HEK293 (cell line): ENCODE measurements around the gene FGFR4.

Source experiments
- CTCF ChIA-PET: fragments of 350-600 bp; formaldehyde crosslinking; extraction: SDS; loops from one replicate; lab custom pipeline; 2021; ENCODE audit warnings: antibody characterized with exemption; lab: Yijun Ruan, JAX
- POLR2A ChIA-PET: fragments of 300-600 bp; formaldehyde crosslinking; extraction: SDS; loops from one replicate; lab custom pipeline; 2020; ENCODE audit warnings: antibody characterized with exemption, inconsistent platforms; lab: Yijun Ruan, JAX
- H3K27ac ChIP-seq: fragments of 200-500 bp; sonication (Bioruptor generic); 2 replicates; pipeline ENCODE4 v1.5.1; 2014; ENCODE audit warnings: low read depth, low read length, control low read depth, inconsistent platforms; ENCODE audit errors: extremely low read depth
- H3K36me3 ChIP-seq, 2 experiments: fragments of 200-500 bp in 1 of 2; sonication (Bioruptor generic) in 1 of 2; 1 replicate in 1 of 2; 2 replicates in 1 of 2; pipeline ENCODE4 v1.5.1; 2014 to 2017; ENCODE audit warnings: inconsistent platforms in 2 of 2, low read length in 2 of 2; ENCODE audit not compliant: control insufficient read depth in 2 of 2, insufficient read depth in 1 of 2
- H3K4me1 ChIP-seq: fragments of 200-500 bp; sonication (Bioruptor generic); 2 replicates; pipeline ENCODE4 v1.5.1; 2014; ENCODE audit warnings: mild to moderate bottlenecking, low read length, inconsistent platforms; ENCODE audit not compliant: control insufficient read depth, insufficient read depth
- H3K4me3 ChIP-seq: 2 replicates; pipeline ENCODE4 v1.5.1; 2011; ENCODE audit warnings: low read depth, mild to moderate bottlenecking, control low read depth, low read length, moderate library complexity
- H3K9me3 ChIP-seq: fragments of 200-500 bp; sonication (Bioruptor generic); 2 replicates; pipeline ENCODE4 v1.5.1; 2014; ENCODE audit warnings: low read depth, low read length, inconsistent platforms; ENCODE audit not compliant: control insufficient read depth, insufficient read depth
- KLF8 ChIP-seq: fragments of 450-650 bp; formaldehyde crosslinking; IDR thresholded peaks from 2 replicates; pipeline ENCODE4 v1.5.1; 2016; ENCODE audit warnings: missing biosample characterization, missing genetic modification characterization
- MZF1 ChIP-seq: fragments of 450-650 bp; formaldehyde crosslinking; IDR thresholded peaks from 2 replicates; pipeline ENCODE4 v1.5.1; 2017; ENCODE audit warnings: missing biosample characterization, missing genetic modification characterization, borderline replicate concordance
- ZBTB20 ChIP-seq: fragments of 450-650 bp; formaldehyde crosslinking; IDR thresholded peaks from 2 replicates; pipeline ENCODE4 v1.5.1; 2016; ENCODE audit warnings: missing biosample characterization, missing genetic modification characterization
- ZBTB8A ChIP-seq: fragments of 450-650 bp; formaldehyde crosslinking; IDR thresholded peaks from 2 replicates; pipeline ENCODE4 v1.5.1; 2016; ENCODE audit warnings: missing biosample characterization, missing genetic modification characterization
- ZEB2 ChIP-seq: fragments of 450-650 bp; formaldehyde crosslinking; IDR thresholded peaks from 2 replicates; pipeline ENCODE4 v1.5.1; 2016; ENCODE audit warnings: missing biosample characterization, missing genetic modification characterization
- ZFP69B ChIP-seq: fragments of 450-650 bp; formaldehyde crosslinking; IDR thresholded peaks from 2 replicates; pipeline ENCODE4 v1.5.1; 2016; ENCODE audit warnings: missing biosample characterization, missing genetic modification characterization
- ZIC2 ChIP-seq: fragments of 450-650 bp; formaldehyde crosslinking; IDR thresholded peaks from 2 replicates; pipeline ENCODE4 v1.5.1; 2016; ENCODE audit warnings: missing biosample characterization, missing genetic modification characterization
- ZNF10 ChIP-seq: fragments of 450-650 bp; formaldehyde crosslinking; IDR thresholded peaks from 2 replicates; pipeline ENCODE4 v1.5.1; 2017; ENCODE audit warnings: missing biosample characterization, missing genetic modification characterization
- ZNF514 ChIP-seq: fragments of 450-650 bp; formaldehyde crosslinking; IDR thresholded peaks from 2 replicates; pipeline ENCODE4 v1.5.1; 2016; ENCODE audit warnings: missing biosample characterization, missing genetic modification characterization
- ZNF596 ChIP-seq: fragments of 450-650 bp; IDR thresholded peaks from 2 replicates; pipeline ENCODE4 v1.5.0; 2018; ENCODE audit warnings: missing biosample characterization, mild to moderate bottlenecking, missing genetic modification characterization, moderate library complexity
- ZNF626 ChIP-seq: fragments of 450-650 bp; sonication (Bioruptor Pico); formaldehyde crosslinking; IDR thresholded peaks from 2 replicates; pipeline ENCODE4 v1.5.1; 2018; ENCODE audit warnings: missing biosample characterization, missing genetic modification characterization, inconsistent platforms
- TF ChIP-seq, protein P1 (sequence below): fragments of 450-650 bp; formaldehyde crosslinking; IDR thresholded peaks from 2 replicates; pipeline ENCODE4 v1.5.1; 2016; ENCODE audit warnings: missing biosample characterization, missing genetic modification characterization, borderline replicate concordance
- TF ChIP-seq, protein P2 (sequence below): fragments of 450-650 bp; IDR thresholded peaks from 2 replicates; pipeline ENCODE4 v1.5.1; 2018; ENCODE audit warnings: missing biosample characterization, mild to moderate bottlenecking, missing genetic modification characterization
- TF ChIP-seq, protein P3 (sequence below): fragments of 450-650 bp; formaldehyde crosslinking; IDR thresholded peaks from 2 replicates; pipeline ENCODE4; 2016; ENCODE audit warnings: missing biosample characterization, missing genetic modification characterization
- TF ChIP-seq, protein P4 (sequence below): fragments of 450-650 bp; formaldehyde crosslinking; IDR thresholded peaks from 2 replicates; pipeline ENCODE4 v1.5.1; 2016; ENCODE audit warnings: missing biosample characterization, missing genetic modification characterization
- TF ChIP-seq, protein P5 (sequence below): fragments of 450-650 bp; formaldehyde crosslinking; IDR thresholded peaks from 2 replicates; pipeline ENCODE4 v1.5.1; 2016; ENCODE audit warnings: missing biosample characterization, missing genetic modification characterization
- TF ChIP-seq, protein P6 (sequence below): fragments of 450-650 bp; formaldehyde crosslinking; IDR thresholded peaks from 2 replicates; pipeline ENCODE4 v1.5.1; 2016; ENCODE audit warnings: missing biosample characterization, missing genetic modification characterization

FGFR4 gene

DNA sequence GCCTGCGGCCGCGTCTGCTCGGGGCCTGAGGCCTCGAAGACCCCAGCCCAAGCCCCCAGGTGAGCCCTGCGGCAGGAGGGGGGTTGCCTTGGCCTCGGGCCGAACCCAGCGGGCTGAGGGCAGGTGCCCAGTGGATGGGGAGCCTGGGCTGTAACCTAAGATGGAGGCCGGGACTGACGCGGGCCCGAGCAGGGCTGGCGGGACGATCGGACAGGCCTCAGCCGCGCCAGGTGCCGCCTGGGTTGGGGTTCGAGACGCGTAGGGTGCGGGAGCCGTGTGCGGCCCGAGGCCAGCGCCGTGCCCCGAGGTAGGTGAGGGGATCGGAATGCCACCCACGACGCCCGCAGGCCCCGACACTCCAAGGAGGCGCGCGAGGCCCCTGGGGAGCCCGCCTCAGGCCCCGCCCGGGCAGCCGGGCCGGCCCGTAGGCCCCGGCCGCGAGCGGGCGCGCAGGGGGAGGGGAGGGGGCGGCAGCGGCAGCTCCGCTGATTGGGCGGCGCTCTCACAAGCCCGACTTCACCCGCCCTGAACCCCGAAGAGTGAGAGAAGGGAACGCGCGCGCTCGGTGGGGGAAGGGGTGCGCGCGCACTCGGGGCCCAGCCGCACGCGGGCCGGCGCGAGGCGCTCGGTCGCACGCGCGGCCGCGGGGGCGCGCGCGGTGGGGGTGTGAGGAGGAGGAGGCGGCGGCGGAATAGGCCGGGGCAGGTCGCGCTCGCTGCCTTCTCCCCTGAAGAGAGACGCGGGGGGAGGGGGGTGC lies 46.6 kb downstream of the FGFR4 start, which contains the start of gene NSD1 (continued):
- TF ChIP-seq, protein P1, sequence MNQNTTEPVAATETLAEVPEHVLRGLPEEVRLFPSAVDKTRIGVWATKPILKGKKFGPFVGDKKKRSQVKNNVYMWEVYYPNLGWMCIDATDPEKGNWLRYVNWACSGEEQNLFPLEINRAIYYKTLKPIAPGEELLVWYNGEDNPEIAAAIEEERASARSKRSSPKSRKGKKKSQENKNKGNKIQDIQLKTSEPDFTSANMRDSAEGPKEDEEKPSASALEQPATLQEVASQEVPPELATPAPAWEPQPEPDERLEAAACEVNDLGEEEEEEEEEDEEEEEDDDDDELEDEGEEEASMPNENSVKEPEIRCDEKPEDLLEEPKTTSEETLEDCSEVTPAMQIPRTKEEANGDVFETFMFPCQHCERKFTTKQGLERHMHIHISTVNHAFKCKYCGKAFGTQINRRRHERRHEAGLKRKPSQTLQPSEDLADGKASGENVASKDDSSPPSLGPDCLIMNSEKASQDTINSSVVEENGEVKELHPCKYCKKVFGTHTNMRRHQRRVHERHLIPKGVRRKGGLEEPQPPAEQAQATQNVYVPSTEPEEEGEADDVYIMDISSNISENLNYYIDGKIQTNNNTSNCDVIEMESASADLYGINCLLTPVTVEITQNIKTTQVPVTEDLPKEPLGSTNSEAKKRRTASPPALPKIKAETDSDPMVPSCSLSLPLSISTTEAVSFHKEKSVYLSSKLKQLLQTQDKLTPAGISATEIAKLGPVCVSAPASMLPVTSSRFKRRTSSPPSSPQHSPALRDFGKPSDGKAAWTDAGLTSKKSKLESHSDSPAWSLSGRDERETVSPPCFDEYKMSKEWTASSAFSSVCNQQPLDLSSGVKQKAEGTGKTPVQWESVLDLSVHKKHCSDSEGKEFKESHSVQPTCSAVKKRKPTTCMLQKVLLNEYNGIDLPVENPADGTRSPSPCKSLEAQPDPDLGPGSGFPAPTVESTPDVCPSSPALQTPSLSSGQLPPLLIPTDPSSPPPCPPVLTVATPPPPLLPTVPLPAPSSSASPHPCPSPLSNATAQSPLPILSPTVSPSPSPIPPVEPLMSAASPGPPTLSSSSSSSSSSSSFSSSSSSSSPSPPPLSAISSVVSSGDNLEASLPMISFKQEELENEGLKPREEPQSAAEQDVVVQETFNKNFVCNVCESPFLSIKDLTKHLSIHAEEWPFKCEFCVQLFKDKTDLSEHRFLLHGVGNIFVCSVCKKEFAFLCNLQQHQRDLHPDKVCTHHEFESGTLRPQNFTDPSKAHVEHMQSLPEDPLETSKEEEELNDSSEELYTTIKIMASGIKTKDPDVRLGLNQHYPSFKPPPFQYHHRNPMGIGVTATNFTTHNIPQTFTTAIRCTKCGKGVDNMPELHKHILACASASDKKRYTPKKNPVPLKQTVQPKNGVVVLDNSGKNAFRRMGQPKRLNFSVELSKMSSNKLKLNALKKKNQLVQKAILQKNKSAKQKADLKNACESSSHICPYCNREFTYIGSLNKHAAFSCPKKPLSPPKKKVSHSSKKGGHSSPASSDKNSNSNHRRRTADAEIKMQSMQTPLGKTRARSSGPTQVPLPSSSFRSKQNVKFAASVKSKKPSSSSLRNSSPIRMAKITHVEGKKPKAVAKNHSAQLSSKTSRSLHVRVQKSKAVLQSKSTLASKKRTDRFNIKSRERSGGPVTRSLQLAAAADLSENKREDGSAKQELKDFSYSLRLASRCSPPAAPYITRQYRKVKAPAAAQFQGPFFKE (tag by site-specific recombination) = no peak
- TF ChIP-seq ZBTB8A (peak; percentile 92), ZNF10 (tag by site-specific recombination) (0 out of 2 replicates have a peak, but pooled peaks have one; percentile 11), ZBTB20 (tag by site-specific recombination) (no peak), ZNF596 (0 out of 2 replicates have a peak, but pooled peaks have one; percentile 7), MZF1 (tag by site-specific recombination) (peak; percentile 98)
- TF ChIP-seq, protein P2, sequence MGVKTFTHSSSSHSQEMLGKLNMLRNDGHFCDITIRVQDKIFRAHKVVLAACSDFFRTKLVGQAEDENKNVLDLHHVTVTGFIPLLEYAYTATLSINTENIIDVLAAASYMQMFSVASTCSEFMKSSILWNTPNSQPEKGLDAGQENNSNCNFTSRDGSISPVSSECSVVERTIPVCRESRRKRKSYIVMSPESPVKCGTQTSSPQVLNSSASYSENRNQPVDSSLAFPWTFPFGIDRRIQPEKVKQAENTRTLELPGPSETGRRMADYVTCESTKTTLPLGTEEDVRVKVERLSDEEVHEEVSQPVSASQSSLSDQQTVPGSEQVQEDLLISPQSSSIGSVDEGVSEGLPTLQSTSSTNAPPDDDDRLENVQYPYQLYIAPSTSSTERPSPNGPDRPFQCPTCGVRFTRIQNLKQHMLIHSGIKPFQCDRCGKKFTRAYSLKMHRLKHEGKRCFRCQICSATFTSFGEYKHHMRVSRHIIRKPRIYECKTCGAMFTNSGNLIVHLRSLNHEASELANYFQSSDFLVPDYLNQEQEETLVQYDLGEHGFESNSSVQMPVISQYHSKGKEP (tag by site-specific recombination) = no peak
- TF ChIP-seq, protein P3, sequence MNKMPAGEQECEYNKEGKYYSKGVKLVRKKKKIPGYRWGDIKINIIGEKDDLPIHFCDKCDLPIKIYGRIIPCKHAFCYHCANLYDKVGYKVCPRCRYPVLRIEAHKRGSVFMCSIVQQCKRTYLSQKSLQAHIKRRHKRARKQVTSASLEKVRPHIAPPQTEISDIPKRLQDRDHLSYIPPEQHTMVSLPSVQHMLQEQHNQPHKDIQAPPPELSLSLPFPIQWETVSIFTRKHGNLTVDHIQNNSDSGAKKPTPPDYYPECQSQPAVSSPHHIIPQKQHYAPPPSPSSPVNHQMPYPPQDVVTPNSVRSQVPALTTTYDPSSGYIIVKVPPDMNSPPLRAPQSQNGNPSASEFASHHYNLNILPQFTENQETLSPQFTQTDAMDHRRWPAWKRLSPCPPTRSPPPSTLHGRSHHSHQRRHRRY = no peak

DNA sequence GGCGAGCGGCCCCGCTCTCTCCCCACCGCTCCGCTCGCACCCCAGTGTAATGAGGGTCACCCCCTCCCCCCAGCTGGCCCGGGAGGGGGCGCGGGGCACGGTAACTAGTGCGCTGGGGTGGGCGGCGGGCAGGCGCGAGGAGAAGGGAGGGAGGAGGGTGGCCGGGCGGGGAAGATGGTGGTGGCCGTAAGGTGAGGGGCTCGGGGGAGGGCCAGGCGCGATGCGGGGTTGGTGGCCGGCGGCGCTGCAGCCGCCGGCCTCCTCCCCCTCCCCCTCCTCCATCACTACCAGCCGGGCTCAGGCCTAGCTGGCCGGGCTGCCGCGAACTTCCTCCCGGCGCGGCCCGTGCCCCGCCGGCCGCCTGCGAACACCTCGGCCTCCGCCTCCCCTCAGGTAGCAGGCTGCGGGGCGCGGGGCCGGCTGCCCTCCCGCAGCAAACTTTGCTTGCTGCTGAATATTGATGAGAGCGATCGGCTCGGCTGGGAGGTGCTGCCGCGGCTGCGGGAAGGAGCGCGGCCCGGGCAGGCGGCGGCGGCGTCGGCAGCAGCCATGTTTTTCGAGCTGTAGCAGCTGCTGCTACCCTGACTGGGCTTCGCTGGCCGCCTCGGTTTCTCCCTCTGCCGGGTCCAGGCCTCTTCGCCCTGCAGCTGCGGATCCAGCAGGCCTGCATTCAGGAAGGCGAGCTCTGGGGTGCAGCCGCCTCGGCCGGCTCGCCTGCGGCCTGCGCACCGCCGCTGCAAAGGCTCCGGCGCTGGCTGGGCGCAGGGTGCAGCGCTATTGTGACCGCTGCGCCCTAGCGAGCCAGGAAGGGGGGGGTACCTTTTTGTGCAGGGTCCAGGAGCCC lies 47.4 kb downstream of the FGFR4 start:
- Histone ChIP-seq H3K9me3 (no peaks in the 10 kb centered on the region), H3K36me3 (peaks cover 37% of the 10 kb centered on the region in 2 experiments), H3K27ac (peak overlapping the region; percentile 98), H3K4me3 (peak overlapping the region; percentile 85), H3K4me1 (peaks cover 16% of the 10 kb centered on the region)
- ChIA-PET CTCF (interaction anchor here (0.6 kb wide), 1 partner anchor 137 kb away, joined by 3 read pairs; no protein-coding TSS in a partner anchor), POLR2A (interaction anchor here (0.8 to 1.7 kb wide), 4 partner anchors 14 to 90 kb away, joined by 3 to 4 read pairs (median 3); no protein-coding TSS in a partner anchor)
- 0 out of 2 replicates have a peak, but pooled peaks have one; percentile 12 for TF ChIP-seq ZFP69B (tag by site-specific recombination)
- TF ChIP-seq, protein P4, sequence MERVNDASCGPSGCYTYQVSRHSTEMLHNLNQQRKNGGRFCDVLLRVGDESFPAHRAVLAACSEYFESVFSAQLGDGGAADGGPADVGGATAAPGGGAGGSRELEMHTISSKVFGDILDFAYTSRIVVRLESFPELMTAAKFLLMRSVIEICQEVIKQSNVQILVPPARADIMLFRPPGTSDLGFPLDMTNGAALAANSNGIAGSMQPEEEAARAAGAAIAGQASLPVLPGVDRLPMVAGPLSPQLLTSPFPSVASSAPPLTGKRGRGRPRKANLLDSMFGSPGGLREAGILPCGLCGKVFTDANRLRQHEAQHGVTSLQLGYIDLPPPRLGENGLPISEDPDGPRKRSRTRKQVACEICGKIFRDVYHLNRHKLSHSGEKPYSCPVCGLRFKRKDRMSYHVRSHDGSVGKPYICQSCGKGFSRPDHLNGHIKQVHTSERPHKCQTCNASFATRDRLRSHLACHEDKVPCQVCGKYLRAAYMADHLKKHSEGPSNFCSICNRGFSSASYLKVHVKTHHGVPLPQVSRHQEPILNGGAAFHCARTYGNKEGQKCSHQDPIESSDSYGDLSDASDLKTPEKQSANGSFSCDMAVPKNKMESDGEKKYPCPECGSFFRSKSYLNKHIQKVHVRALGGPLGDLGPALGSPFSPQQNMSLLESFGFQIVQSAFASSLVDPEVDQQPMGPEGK (tag by site-specific recombination) = peak; percentile 94
- TF ChIP-seq, protein P5, sequence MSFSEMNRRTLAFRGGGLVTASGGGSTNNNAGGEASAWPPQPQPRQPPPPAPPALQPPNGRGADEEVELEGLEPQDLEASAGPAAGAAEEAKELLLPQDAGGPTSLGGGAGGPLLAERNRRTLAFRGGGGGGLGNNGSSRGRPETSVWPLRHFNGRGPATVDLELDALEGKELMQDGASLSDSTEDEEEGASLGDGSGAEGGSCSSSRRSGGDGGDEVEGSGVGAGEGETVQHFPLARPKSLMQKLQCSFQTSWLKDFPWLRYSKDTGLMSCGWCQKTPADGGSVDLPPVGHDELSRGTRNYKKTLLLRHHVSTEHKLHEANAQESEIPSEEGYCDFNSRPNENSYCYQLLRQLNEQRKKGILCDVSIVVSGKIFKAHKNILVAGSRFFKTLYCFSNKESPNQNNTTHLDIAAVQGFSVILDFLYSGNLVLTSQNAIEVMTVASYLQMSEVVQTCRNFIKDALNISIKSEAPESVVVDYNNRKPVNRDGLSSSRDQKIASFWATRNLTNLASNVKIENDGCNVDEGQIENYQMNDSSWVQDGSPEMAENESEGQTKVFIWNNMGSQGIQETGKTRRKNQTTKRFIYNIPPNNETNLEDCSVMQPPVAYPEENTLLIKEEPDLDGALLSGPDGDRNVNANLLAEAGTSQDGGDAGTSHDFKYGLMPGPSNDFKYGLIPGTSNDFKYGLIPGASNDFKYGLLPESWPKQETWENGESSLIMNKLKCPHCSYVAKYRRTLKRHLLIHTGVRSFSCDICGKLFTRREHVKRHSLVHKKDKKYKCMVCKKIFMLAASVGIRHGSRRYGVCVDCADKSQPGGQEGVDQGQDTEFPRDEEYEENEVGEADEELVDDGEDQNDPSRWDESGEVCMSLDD (tag by site-specific recombination) = peak; percentile 86
- peak; percentile 27; the same call in 1 of the 2 replicates for TF ChIP-seq ZEB2 (tag by site-specific recombination)
- 0 out of 2 replicates have a peak, but pooled peaks have one; percentile 27 for TF ChIP-seq KLF8 (tag by site-specific recombination)
- TF ChIP-seq, protein P6, sequence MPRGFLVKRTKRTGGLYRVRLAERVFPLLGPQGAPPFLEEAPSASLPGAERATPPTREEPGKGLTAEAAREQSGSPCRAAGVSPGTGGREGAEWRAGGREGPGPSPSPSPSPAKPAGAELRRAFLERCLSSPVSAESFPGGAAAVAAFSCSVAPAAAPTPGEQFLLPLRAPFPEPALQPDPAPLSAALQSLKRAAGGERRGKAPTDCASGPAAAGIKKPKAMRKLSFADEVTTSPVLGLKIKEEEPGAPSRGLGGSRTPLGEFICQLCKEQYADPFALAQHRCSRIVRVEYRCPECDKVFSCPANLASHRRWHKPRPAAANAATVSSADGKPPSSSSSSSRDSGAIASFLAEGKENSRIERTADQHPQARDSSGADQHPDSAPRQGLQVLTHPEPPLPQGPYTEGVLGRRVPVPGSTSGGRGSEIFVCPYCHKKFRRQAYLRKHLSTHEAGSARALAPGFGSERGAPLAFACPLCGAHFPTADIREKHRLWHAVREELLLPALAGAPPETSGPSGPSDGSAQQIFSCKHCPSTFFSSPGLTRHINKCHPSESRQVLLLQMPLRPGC = peak; percentile 51; the same call in 1 of the 2 replicates
- 0 out of 2 replicates have a peak, but pooled peaks have one; percentile 16 for TF ChIP-seq ZIC2
- no peak for TF ChIP-seq ZNF626 (tag by site-specific recombination)
- TF ChIP-seq ZNF514 (tag by site-specific recombination) = no peak
